Hepatocyte (in vitro differentiated cells): ENCODE measurements around the gene VAV1. TPM values are rescaled to one million over a fixed set of nuclear protein-coding genes. Genes with fewer than 3 reads are reported as not detected.

Source experiments
- DNase-seq: peaks from one replicate; pipeline ENCODE4 v3.0.0-alpha.2; 2016; ENCODE audit warnings: low spot score
- H2AFZ ChIP-seq: fragments of 200-600 bp; sonication (generic); 2 replicates; pipeline ENCODE4 v1.6.0; 2016; ENCODE audit warnings: antibody characterized with exemption, mild to moderate bottlenecking
- H3K27ac ChIP-seq: fragments of 200-600 bp; sonication (generic); 2 replicates; pipeline ENCODE4 v1.5.1; 2016; ENCODE audit warnings: mild to moderate bottlenecking
- H3K27me3 ChIP-seq: fragments of 200-600 bp; sonication (generic); 2 replicates; pipeline ENCODE4 v1.6.1; 2016
- H3K36me3 ChIP-seq: fragments of 200-600 bp; sonication (generic); replicated peaks from 2 replicates; pipeline ENCODE4 v1.5.1; 2016; ENCODE audit warnings: low read depth; ENCODE audit not compliant: insufficient read depth
- H3K4me1 ChIP-seq: fragments of 200-600 bp; sonication (generic); 2 replicates; pipeline ENCODE4 v1.5.1; 2016; ENCODE audit warnings: mild to moderate bottlenecking, moderate library complexity; ENCODE audit not compliant: insufficient read depth
- H3K4me2 ChIP-seq: fragments of 200-600 bp; sonication (generic); 2 replicates; pipeline ENCODE4 v1.6.0; 2016
- H3K4me3 ChIP-seq: fragments of 200-600 bp; sonication (generic); 2 replicates; pipeline ENCODE4 v1.5.1; 2016; ENCODE audit warnings: mild to moderate bottlenecking
- H3K79me2 ChIP-seq: fragments of 200-600 bp; sonication (generic); 2 replicates; pipeline ENCODE4 v1.6.0; 2017; ENCODE audit warnings: mild to moderate bottlenecking
- H3K9me2 ChIP-seq: fragments of 200-600 bp; sonication (generic); replicated peaks from 2 replicates; pipeline ENCODE4 v1.6.0; 2017; ENCODE audit warnings: mild to moderate bottlenecking; ENCODE audit not compliant: insufficient read depth
- H3K9me3 ChIP-seq: fragments of 200-600 bp; sonication (generic); 2 replicates; pipeline ENCODE4 v1.5.1; 2016; ENCODE audit warnings: low read depth, mild to moderate bottlenecking
- H4K20me1 ChIP-seq: fragments of 200-600 bp; sonication (generic); 2 replicates; pipeline ENCODE4 v1.6.0; 2016; ENCODE audit warnings: mild to moderate bottlenecking; ENCODE audit not compliant: insufficient read depth, poor library complexity, severe bottlenecking
- CTCF ChIP-seq: fragments of 200-600 bp; sonication (generic); IDR thresholded peaks from 2 replicates; pipeline ENCODE4 v1.5.1; 2016; ENCODE audit warnings: antibody characterized with exemption, mild to moderate bottlenecking; ENCODE audit not compliant: poor library complexity
- EZH2 ChIP-seq: fragments of 200-600 bp; sonication (generic); IDR thresholded peaks from 2 replicates; pipeline ENCODE4 v1.6.1; 2016; ENCODE audit warnings: antibody characterized with exemption, mild to moderate bottlenecking, borderline replicate concordance
- EZH2phosphoT487 ChIP-seq: fragments of 200-600 bp; sonication (generic); IDR thresholded peaks from one replicate; pipeline ENCODE4 v1.6.1; 2018; ENCODE audit warnings: antibody characterized with exemption, mild to moderate bottlenecking, low read depth, moderate library complexity; ENCODE audit not compliant: unreplicated experiment, severe bottlenecking
- WGBS: methylation state at CpG from one replicate; pipeline ENCODE4 v1.1.6; 2016; ENCODE audit warnings: low lambda C conversion rate; ENCODE audit errors: missing lambda C conversion rate; 5-methylcytosine and 5-hydroxymethylcytosine counted together
- polyA plus RNA-seq: library from polyadenylated mRNA; unstranded; fragments of >200 nt; fragmentation: Nextera tagmentation; extraction: Ambion mirVana; gene quantifications from 2 replicates; pipeline ENCODE4 v1.2.1, GENCODE V29; 2016
- total RNA-seq: library from RNA; depleted of rRNA; stranded (reverse); fragments of >200 nt; gene quantifications from 2 replicates; pipeline ENCODE4 v1.2.3, GENCODE V29; 2014

The VAV1 gene
- total and polyA plus RNA-seq, 2 experiments from 2014 or later, result 0.23 TPM; not detected in 1

- Histone ChIP-seq H3K27ac (peak within 1 kb of the TSS; percentile 98), H3K36me3 (no peaks in the 10 kb centered on the region), H3K27me3 (no peaks in the 10 kb centered on the region), H3K9me2 (no peaks in the 10 kb centered on the region), H3K9me3 (no peaks in the 10 kb centered on the region), H3K4me2 (peak within 1 kb of the TSS; percentile 89), H3K4me3 (peak within 1 kb of the TSS; percentile 79), H3K4me1 (peaks cover 45% of the 10 kb centered on the region), H4K20me1 (peaks cover 5% of the 10 kb centered on the region), H3K79me2 (peaks cover 41% of the 10 kb centered on the region), H2AFZ (peak within 1 kb of the TSS; percentile 81)
- peak; percentile 96 for DNase-seq
- TF ChIP-seq EZH2, result no peak
- TF ChIP-seq EZH2phosphoT487, result no peak
- TF ChIP-seq CTCF, result no peak
- under 1% methylated on average over 16 of the region's 47 CpGs for WGBS
Observed at GRCh38 chr19:6739390-6739882, 33.1 kb upstream of the VAV1 start, which contains the start of gene TRIP10. Gene TRIP10, plus strand, starts transcription at chr19:6739680. Its CDS starts 82 bp downstream, at chr19:6739762.

DNA sequence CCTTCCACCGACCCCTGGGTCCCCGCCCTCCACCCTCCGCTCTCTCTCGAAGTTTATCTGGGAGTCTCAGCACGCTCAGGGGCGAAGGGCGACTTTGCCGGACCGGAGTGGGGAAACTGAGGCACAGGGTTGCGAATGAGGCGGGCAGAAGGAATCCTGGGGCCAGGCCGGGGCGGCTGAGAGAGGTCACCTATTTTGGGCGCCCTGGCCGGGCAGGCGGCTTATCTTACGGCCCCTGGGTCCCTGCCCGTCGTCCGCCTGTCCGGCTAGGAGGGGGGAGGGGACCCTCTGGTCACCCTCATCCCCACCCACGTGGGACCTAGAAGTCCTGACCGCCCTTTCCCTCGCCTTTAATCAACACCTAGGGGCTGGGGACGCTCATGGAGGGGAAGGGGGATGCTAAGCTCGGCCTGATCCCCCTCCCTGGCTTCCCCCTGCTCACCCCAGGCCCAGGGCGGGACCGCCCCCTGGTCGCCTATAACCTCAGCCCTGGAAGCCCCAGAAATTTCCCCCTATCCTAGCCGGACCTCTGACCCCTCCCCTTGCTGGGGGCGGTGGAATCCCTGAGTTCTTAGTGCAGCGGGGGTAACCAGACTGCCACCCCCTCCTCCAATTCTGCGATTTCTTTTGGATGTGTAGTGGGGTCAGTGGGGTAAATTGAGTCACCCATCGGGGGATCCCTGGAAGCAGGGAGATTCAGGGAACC lies 32.5 kb upstream of the VAV1 start:
- Histone ChIP-seq H3K9me3 (no peaks in the 10 kb centered on the region), H3K27me3 (no peaks in the 10 kb centered on the region), H2AFZ (peak overlapping the region; percentile 27), H3K36me3 (no peaks in the 10 kb centered on the region), H3K9me2 (no peaks in the 10 kb centered on the region), H3K4me3 (peak overlapping the region; percentile 79), H3K79me2 (peaks cover 36% of the 10 kb centered on the region), H4K20me1 (peaks cover 5% of the 10 kb centered on the region), H3K27ac (peak overlapping the region; percentile 93), H3K4me1 (peaks cover 49% of the 10 kb centered on the region), H3K4me2 (peak overlapping the region; percentile 89)
- under 1% methylated on average over 22 of the region's 34 CpGs for WGBS
- no peak for TF ChIP-seq CTCF
- TF ChIP-seq EZH2, result no peak
- TF ChIP-seq EZH2phosphoT487, result no peak
- DNase-seq, result peak; percentile 68

DNA sequence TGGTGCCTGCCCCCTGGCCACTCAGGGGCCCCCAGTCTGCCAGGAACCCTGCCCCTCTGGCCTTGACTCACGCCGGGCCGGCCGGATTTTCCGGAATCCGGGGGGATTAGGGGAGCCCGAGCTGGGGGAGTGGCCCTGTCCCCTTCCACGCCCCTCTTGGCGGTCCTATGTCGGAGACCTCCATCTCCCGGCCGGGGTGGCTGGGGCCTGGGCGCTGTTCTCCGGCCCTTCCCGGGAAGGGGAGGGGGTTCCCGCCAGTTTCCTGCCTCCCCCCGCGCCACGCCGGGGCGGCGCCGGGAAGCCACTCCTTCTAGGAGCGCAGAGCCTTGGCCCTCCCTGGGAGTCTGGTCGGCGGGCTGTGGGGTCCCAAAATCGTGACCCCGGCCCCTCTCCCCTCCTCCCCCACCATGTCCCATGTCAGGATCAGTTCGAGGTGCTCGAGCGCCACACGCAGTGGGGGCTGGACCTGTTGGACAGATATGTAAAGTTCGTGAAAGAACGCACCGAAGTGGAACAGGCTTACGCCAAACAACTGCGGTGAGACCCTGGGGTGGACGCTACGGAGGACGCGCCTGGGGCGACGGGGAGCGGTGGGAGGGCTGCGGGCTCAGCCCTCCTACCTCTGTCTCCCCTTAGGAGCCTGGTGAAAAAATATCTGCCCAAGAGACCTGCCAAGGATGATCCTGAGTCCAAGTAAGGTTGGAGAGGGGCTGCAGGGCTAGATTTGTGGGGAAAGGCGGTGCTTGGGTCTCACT lies 31.7 kb upstream of the VAV1 start:
- peak overlapping the region; percentile 79 for H3K4me3 ChIP-seq
- H3K79me2 ChIP-seq, result peaks cover 35% of the 10 kb centered on the region
- H2AFZ ChIP-seq, result peak overlapping the region; percentile 22
- WGBS, result 3% methylated on average over 33 of the region's 46 CpGs
- peaks cover 47% of the 10 kb centered on the region for H3K4me1 ChIP-seq
- peak overlapping the region; percentile 93 for H3K27ac ChIP-seq
- peak overlapping the region; percentile 89 for H3K4me2 ChIP-seq
- peak; percentile 80 for DNase-seq
- H3K36me3 ChIP-seq, result no peaks in the 10 kb centered on the region
- peaks cover 5% of the 10 kb centered on the region for H4K20me1 ChIP-seq
- no peaks in the 10 kb centered on the region for H3K27me3 ChIP-seq
- no peaks in the 10 kb centered on the region for H3K9me2 ChIP-seq
- H3K9me3 ChIP-seq, result no peaks in the 10 kb centered on the region
- TF ChIP-seq EZH2 (no peak), CTCF (no peak), EZH2phosphoT487 (no peak)
